Mesodermal cell (in vitro differentiated cells): ENCODE measurements around the gene RHOT2.
A peak's percentile ranks its signal among the peaks of the same experiment; 100 is the strongest.

Source experiments
- H3K27ac ChIP-seq: 2 replicates; pipeline ENCODE4 v1.7.0; 2013; ENCODE audit warnings: mild to moderate bottlenecking, low read depth, low read length, moderate library complexity; ENCODE audit not compliant: severe bottlenecking
- H3K36me3 ChIP-seq: 2 replicates; pipeline ENCODE4 v1.7.1; 2013; ENCODE audit warnings: mild to moderate bottlenecking, low read length, moderate library complexity; ENCODE audit not compliant: control insufficient read depth, insufficient read depth
- H3K4me1 ChIP-seq: one replicate; pipeline ENCODE4 v1.7.1; 2013; ENCODE audit warnings: mild to moderate bottlenecking, low read length; ENCODE audit not compliant: insufficient read depth, control insufficient read depth, poor library complexity, severe bottlenecking
- H3K4me3 ChIP-seq: 2 replicates; pipeline ENCODE4 v1.7.0; 2013; ENCODE audit warnings: low read length, control low read depth, mild to moderate bottlenecking; ENCODE audit not compliant: insufficient read depth, poor library complexity, severe bottlenecking; ENCODE audit errors: extremely low read depth
- H3K9me3 ChIP-seq: 2 replicates; pipeline ENCODE4 v1.7.1; 2013; ENCODE audit warnings: mild to moderate bottlenecking, low read length, moderate library complexity; ENCODE audit not compliant: control insufficient read depth
- WGBS, 2 experiments: methylation state at CpG; one replicate each; pipeline ENCODE4 v1.1.5; 2013; ENCODE audit warnings: missing lambda C conversion rate in 2 of 2; ENCODE audit not compliant: insufficient coverage in 2 of 2; 5-methylcytosine and 5-hydroxymethylcytosine counted together

The RHOT2 gene

DNA sequence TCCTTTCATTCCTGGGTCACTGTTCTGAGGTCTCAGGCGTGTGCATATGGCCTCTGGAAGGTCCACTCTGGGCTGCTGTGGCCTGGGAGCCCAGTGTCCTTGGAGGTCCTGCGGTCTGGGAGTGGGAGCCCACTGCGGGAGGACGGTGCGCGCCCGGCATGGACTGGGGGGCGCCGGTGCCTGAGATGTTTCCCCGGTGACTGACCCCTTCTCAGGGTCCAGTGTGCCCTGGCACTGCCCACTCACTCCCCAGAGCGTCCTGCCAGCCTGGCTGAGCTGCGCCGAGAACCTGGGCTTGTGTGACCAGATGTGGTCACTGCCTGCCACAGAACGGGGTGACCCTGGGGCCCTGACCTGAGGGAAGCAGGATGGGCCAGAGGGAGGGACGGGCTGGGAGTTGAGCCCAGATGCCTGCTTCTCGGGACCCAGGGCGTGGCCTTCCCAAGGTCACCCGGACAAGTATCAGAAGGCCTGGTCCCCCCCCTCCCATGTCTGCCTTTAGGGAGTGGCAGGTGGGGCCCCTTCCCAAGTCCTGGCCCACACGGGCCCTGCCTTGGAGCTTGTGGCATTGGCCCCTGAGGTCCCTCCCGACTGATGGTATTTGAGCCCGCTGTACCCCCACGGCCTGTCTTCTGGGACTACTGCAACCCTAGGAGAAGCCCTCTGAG, 6.4 kb downstream of the RHOT2 start:
- H3K4me1 ChIP-seq = peaks cover 12% of the 10 kb centered on the region
- WGBS, 2 experiments = 93 to 95% methylated on average over 17 to 22 of the region's 22 CpGs
- H3K27ac ChIP-seq = no peak overlapping the region
- H3K9me3 ChIP-seq = no peaks in the 10 kb centered on the region
- H3K4me3 ChIP-seq = no peak overlapping the region
- peaks cover 46% of the 10 kb centered on the region for H3K36me3 ChIP-seq

DNA sequence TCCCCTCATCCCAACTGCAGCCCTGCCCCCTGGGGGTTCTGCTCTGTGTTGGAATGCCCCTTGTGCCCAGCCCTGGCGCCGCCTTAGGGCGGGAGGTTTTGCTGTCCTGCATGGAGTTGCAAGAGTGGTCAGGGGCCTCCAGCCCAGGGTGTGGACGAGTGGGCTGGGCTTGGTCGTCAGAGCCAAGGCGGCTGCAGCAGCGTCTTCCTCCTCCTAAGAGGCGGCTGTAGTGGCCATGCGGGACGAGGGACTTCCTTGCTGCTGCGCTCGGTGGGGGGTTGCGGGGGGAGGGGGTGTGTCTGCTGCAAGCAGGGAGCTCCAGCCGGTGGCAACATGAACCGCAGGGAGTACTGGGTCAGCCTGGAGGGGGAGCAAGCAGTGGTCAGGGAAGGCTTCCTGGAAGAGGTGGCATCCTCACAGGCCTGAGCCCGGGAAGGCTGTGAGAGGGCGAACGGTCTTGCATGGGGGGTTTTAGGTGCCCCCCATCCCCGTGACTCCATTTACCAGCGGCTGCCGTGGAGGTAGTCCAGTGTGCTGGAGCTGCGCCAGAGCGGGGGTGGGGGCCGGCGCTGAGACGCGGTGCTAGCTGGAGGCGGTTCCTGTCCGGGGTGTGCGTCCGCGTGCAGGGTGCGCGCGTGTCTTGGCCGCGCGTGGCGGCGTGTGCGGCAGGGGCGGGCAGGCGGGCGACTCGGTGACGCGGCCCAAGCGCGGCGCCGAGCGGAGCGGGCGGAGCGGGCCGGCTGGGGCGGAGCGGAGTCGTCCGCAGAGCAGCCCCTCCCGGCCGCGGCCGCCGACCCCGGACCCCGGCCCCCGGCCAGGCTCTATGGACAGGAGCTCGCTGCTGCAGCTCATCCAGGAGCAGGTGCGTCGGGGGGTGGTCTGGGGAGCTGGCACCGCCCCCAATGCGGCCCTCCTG, 7.3 kb downstream of the RHOT2 start, which contains the start of gene RHBDL1:
Gene RHBDL1 (plus strand): TSS at position 704 of the 916 bp plus-strand sequence. CDS start 120 bp downstream, at position 824.
- Histone ChIP-seq H3K9me3 (no peaks in the 10 kb centered on the region), H3K4me1 (peaks cover 10% of the 10 kb centered on the region), H3K27ac (no peak within 1 kb of the TSS), H3K36me3 (peaks cover 38% of the 10 kb centered on the region), H3K4me3 (peak within 1 kb of the TSS; percentile 22)
- 9 to 11% methylated on average over 41 to 64 of the region's 73 CpGs for WGBS, 2 experiments

DNA sequence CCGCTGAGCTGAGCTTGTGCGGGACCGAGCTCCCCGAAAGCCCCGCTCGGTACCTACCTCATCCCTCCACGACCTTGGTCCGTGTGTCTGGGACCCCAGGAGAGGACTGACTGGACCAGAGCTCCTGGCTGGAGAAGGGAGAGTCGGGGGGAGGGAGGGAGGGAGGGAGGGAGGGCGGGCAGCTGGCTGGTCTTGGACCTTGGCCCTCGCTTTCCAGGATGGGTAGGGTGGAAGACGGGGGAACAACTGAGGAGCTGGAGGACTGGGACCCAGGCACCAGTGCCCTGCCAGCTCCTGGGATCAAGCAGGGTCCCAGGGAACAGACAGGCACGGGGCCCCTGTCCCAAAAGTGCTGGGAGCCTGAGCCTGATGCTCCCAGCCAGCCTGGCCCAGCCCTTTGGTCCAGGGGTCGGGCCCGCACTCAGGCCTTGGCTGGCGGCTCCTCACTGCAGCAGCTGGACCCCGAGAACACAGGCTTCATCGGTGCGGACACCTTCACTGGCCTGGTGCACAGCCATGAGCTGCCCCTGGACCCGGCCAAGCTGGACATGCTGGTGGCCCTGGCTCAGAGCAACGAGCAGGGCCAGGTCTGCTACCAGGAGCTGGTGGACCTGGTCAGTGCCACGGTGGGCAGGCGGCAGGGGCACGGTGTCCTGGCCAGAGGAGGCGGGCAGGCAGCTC, 8.1 kb downstream of the RHOT2 start:
- Histone ChIP-seq H3K9me3 (no peaks in the 10 kb centered on the region), H3K4me1 (peaks cover 12% of the 10 kb centered on the region), H3K36me3 (peaks cover 30% of the 10 kb centered on the region), H3K27ac (no peak overlapping the region), H3K4me3 (no peak overlapping the region)
- 81 to 85% methylated on average over 16 to 18 of the region's 25 CpGs for WGBS, 2 experiments

DNA sequence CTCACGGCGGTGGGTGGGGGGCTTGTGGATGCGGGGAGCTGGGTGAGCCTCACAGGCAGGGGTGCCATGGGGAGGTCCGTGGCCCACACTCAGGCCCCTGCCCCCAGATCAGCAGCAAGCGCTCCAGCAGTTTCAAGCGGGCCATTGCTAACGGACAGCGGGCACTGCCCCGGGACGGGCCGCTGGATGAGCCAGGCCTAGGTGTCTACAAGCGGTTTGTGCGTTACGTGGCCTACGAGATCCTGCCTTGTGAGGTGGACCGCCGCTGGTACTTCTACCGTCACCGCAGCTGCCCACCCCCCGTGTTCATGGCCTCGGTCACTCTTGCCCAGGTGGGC, 8.6 kb downstream of the RHOT2 start:
- Histone ChIP-seq H3K27ac (no peak overlapping the region), H3K36me3 (peaks cover 27% of the 10 kb centered on the region), H3K9me3 (no peaks in the 10 kb centered on the region), H3K4me1 (peaks cover 18% of the 10 kb centered on the region), H3K4me3 (no peak overlapping the region)
- WGBS, 2 experiments = 97 to 98% methylated on average over 21 of the region's 21 CpGs

DNA sequence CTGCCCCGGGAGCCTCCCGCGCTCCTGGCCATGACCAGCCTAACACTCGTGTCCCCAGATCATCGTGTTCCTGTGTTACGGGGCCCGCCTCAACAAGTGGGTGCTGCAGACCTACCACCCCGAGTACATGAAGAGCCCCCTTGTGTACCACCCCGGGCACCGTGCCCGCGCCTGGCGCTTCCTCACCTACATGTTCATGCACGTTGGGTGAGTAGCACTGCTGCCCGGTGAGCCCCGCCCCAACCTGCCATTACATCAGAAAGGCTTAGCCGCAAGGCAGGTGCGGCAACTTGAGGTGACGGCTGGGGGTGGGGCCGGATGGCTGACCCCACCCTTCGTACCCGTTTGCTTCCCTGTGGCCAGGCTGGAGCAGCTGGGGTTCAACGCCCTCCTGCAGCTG, 9.0 kb downstream of the RHOT2 start:
- peaks cover 27% of the 10 kb centered on the region for H3K36me3 ChIP-seq
- H3K9me3 ChIP-seq = no peaks in the 10 kb centered on the region
- H3K4me1 ChIP-seq = peaks cover 21% of the 10 kb centered on the region
- H3K27ac ChIP-seq = no peak overlapping the region
- WGBS, 2 experiments = 93% methylated on average over 23 of the region's 23 CpGs
- H3K4me3 ChIP-seq = no peak overlapping the region

DNA sequence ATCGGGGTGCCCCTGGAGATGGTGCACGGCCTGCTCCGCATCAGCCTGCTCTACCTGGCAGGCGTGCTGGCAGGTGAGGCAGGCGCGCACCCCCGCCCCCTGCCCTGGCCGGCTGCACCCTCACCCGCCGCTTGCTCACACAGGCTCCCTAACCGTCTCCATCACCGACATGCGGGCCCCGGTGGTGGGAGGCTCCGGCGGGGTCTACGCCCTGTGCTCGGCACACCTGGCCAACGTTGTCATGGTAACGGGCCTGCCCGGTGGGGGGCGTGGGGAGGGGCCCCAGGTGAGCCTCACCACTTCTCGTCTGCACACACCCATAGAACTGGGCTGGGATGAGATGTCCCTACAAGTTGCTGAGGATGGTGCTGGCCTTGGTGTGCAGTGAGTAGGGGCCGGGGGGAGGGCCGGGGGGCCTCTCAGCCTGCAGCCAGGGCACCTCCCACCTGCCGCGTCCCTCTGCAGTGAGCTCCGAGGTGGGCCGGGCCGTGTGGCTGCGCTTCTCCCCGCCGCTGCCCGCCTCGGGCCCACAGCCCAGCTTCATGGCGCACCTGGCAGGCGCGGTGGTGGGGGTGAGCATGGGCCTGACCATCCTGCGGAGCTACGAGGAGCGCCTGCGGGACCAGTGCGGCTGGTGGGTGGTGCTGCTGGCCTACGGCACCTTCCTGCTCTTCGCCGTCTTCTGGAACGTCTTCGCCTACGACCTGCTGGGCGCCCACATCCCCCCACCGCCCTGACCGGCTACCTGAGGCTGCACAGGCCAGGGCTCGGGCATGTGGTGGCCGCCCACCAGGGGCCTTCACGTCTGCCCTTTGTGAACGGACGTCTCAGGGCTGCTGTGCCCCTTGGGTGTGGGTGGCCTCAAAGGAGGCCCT, 9.6 kb downstream of the RHOT2 start:
- Histone ChIP-seq H3K27ac (no peak overlapping the region), H3K4me3 (no peak overlapping the region), H3K9me3 (no peaks in the 10 kb centered on the region), H3K36me3 (peaks cover 28% of the 10 kb centered on the region), H3K4me1 (peaks cover 23% of the 10 kb centered on the region)
- WGBS, 2 experiments = 91 to 94% methylated on average over 35 to 54 of the region's 57 CpGs

DNA sequence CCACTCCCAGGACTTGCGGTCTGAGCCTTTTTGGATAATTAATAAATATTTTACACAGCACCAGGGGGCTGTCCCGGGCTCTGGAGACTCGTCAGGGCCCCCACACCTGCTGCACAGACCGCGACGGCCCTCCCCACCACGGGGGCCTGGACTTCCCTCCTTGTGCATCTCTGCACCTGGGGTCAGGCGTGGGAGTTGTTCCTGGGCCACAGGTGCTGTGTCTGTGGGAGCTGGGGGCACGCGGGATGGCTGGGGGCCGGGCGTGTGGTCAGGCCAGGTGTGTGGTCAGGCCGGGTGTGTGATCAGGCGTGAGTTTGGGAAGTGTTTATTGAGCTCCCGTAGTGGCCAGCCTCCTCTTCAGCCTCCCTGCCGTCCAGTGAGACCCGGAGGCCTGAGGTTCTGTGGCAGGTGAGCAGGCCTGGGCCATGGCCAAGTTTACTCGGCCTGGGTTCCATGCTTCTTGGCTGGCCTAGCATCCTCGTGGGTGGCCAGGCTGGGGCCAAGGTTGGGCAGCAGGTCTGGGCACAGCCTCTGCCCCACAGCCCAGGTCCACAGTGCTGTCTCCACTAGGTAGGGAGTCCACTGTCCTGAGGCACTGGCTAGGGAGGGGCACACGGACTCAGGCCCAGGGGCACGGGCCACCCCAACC, 10.4 kb downstream of the RHOT2 start:
- H3K27ac ChIP-seq = no peak overlapping the region
- H3K9me3 ChIP-seq = no peaks in the 10 kb centered on the region
- H3K36me3 ChIP-seq = peaks cover 29% of the 10 kb centered on the region
- no peak overlapping the region for H3K4me3 ChIP-seq
- WGBS, 2 experiments = 92 to 95% methylated on average over 17 to 18 of the region's 21 CpGs
- H3K4me1 ChIP-seq = peaks cover 23% of the 10 kb centered on the region

DNA sequence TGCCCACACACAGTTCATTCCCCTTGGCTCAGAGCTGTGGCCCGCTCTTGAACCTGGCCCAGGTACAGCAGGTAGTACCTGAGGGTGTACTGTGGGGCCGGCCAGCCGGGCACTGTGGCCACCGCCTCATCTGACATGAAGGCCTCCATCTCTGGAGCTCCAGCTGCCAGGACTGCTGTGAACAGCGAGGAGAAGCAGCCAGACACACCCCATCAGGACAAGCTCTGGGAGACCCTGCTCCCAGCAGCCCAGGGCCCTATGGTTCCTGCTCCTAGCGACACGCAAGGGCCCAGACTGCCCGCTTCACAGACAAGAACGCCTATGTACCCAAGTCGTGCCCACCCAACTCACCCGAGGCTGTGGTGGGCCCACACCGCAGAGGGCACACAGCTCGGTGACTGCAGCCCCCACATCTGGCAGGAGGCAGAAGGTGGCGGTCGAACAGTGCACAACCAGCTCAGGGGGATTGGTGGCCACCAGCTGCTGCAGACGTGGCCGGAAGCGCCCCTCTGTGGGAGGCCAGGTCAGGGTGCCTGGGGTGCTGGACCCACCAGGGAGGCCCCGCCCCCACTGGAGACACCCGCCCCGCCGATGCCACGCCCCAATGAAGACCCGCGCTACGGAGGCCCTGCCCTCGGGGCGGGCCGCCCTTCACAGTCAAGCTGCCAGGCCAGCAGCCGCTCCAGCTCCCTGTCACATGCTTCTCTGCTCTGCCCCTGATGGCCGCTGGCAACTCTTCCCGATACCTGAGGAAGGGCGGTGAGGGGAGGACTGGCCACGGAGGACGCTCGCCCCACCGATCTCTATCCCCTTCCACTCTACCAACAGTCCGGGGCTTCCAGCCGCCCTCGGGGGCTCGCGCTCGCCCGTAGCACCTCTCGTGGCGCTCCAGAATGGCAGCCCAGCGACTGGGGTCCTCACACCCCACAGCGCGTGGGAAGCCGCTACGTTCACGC, 11.2 kb downstream of the RHOT2 start:
- 36 to 84% methylated on average over 18 to 45 of the region's 52 CpGs for WGBS, 2 experiments
- peak overlapping the region; percentile 59 for H3K27ac ChIP-seq
- H3K9me3 ChIP-seq = no peaks in the 10 kb centered on the region
- H3K36me3 ChIP-seq = peaks cover 23% of the 10 kb centered on the region
- peak overlapping the region; percentile 34 for H3K4me3 ChIP-seq
- H3K4me1 ChIP-seq = peaks cover 23% of the 10 kb centered on the region
